Endothelial cell of hepatic sinusoid (primary cell): ENCODE data around the gene LDHD.

Experiments used
- in situ Hi-C: cut with HindIII; loops from 2 replicates; pipeline ENCODE4 v1.10.0; 2017; ENCODE audit warnings: low sequenced_read_pairs

The LDHD gene

GRCh38 chr16:75114946-75115825, 1.4 kb downstream of the LDHD start:
- in situ Hi-C loops = loop anchor here (5.0 kb wide), 1 partner anchor 48 kb away; no protein-coding TSS in a partner anchor

- in situ Hi-C loops = no loop called here
Observed at GRCh38 chr16:75114179-75114945, 2.2 kb downstream of the LDHD start.

- in situ Hi-C loops = no loop called here
Observed at GRCh38 chr16:75113541-75114121, 2.9 kb downstream of the LDHD start.

- in situ Hi-C loops = no loop called here
Observed at GRCh38 chr16:75112734-75113491, 3.7 kb downstream of the LDHD start.

- in situ Hi-C loops = no loop called here
Observed at GRCh38 chr16:75111961-75112733, 4.4 kb downstream of the LDHD start.

GRCh38 chr16:75111514-75111940, 5.1 kb downstream of the LDHD start:
- in situ Hi-C loops = no loop called here

GRCh38 chr16:75110637-75111513, 5.7 kb downstream of the LDHD start:
- in situ Hi-C loops = no loop called here

- in situ Hi-C loops = loop anchor here (5.0 kb wide), 1 partner anchor 102 kb away; no protein-coding TSS in a partner anchor
Observed at GRCh38 chr16:75109732-75110243, 6.8 kb downstream of the LDHD start.

GRCh38 chr16:75108792-75109731, 7.5 kb downstream of the LDHD start:
- in situ Hi-C loops = loop anchor here (5.0 kb wide), 1 partner anchor 102 kb away; no protein-coding TSS in a partner anchor

- in situ Hi-C loops = loop anchor here (5.0 kb wide), 1 partner anchor 100 kb away; no protein-coding TSS in a partner anchor
Observed at GRCh38 chr16:75107505-75107904, 9.1 kb downstream of the LDHD start.

- in situ Hi-C loops = loop anchor here (5.0 kb wide), 1 partner anchor 99 kb away; no protein-coding TSS in a partner anchor
Observed at GRCh38 chr16:75106351-75107274, 10.0 kb downstream of the LDHD start.

GRCh38 chr16:75105306-75106061, 11.1 kb downstream of the LDHD start:
- in situ Hi-C loops = loop anchor here (5.0 kb wide), 1 partner anchor 98 kb away; no protein-coding TSS in a partner anchor

- in situ Hi-C loops = loop anchor here (5.0 kb wide), 1 partner anchor 98 kb away; no protein-coding TSS in a partner anchor
Observed at GRCh38 chr16:75104836-75105235, 11.7 kb downstream of the LDHD start.

- in situ Hi-C loops = no loop called here
Observed at GRCh38 chr16:75103994-75104393, 12.6 kb downstream of the LDHD start.

GRCh38 chr16:75102595-75102994, 14.0 kb downstream of the LDHD start:
- in situ Hi-C loops = no loop called here
